ENCODE data around the gene GDF2.

Gene GDF2

GRCh38 chr10:47294057-47294456 lies 28.2 kb upstream of the GDF2 start:
- no peak for DNase-seq

GRCh38 chr10:47294501-47294900 lies 27.8 kb upstream of the GDF2 start:
- DNase-seq: no peak

- DNase-seq: no peak
Measured at GRCh38 chr10:47295411-47295810, 26.8 kb upstream of the GDF2 start.

GRCh38 chr10:47296156-47296894 lies 25.9 kb upstream of the GDF2 start:
- no peak for DNase-seq

GRCh38 chr10:47296941-47297340 lies 25.3 kb upstream of the GDF2 start:
- DNase-seq: no peak

- DNase-seq: no peak
Measured at GRCh38 chr10:47297866-47298540, 24.3 kb upstream of the GDF2 start.

- peak in 1 of 14 donors; percentile 20 for DNase-seq
Measured at GRCh38 chr10:47298715-47299114, 23.5 kb upstream of the GDF2 start.

GRCh38 chr10:47299611-47300428 lies 22.4 kb upstream of the GDF2 start, which contains the start of gene GDF10:
Gene GDF10 (plus strand): TSS chr10:47300197. CDS start chr10:47300652, 455 bp downstream.
- DNase-seq: no peak

GRCh38 chr10:47300429-47300931 lies 21.8 kb upstream of the GDF2 start:
- no peak for DNase-seq

- DNase-seq: no peak
Measured at GRCh38 chr10:47301833-47302232, 20.4 kb upstream of the GDF2 start.

GRCh38 chr10:47303105-47303504 lies 19.1 kb upstream of the GDF2 start:
- DNase-seq: no peak

- no peak for DNase-seq
Measured at GRCh38 chr10:47303866-47304265, 18.4 kb upstream of the GDF2 start.

- no peak for DNase-seq
Measured at GRCh38 chr10:47305566-47305965, 16.7 kb upstream of the GDF2 start.

GRCh38 chr10:47306387-47307210 lies 15.7 kb upstream of the GDF2 start:
- DNase-seq: no peak

- DNase-seq: no peak
Measured at GRCh38 chr10:47307381-47307780, 14.9 kb upstream of the GDF2 start.

- DNase-seq: no peak
Measured at GRCh38 chr10:47308775-47309174, 13.5 kb upstream of the GDF2 start.

GRCh38 chr10:47309408-47310089 lies 12.7 kb upstream of the GDF2 start:
- no peak for DNase-seq

GRCh38 chr10:47310090-47310505 lies 12.2 kb upstream of the GDF2 start:
- no peak for DNase-seq

- no peak for DNase-seq
Measured at GRCh38 chr10:47311193-47311931, 10.9 kb upstream of the GDF2 start.

GRCh38 chr10:47311932-47312662 lies 10.2 kb upstream of the GDF2 start:
- DNase-seq: peak; percentile 13 to 82 (median 64)
